ENCODE measurements around the gene LMX1A. TPM values are rescaled to one million over a fixed set of nuclear protein-coding genes. Genes with fewer than 3 reads are reported as not detected.

Gene LMX1A
- total RNA-seq, 2 donors from 2014 or later: 0.28 TPM; not detected in 1

DNA sequence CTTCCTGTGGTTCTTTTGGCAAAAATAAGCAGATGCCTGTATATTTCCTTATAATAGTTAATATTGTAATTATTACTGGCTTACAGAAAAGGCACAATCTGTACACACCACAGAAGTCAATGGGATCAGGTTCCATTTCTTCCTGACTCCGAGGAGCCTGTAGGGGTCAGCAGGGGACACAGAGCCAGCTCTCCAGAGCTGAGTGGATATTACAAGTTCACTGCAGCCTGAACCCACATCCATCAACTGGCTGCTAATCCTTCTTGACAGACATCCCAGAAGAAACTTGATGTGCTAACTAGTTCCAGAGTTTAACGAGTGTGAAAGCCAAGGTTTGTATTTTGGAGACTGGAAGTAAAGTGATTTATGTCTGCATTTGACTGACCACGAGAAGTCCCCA, 203.8 kb downstream of the LMX1A start:
- intact Hi-C loops (cut with DNase I): no loop called here
- 20% methylated on average over 3 of the region's 3 CpGs for WGBS
- no peak for DNase-seq (ENCODE audit: low spot score)

DNA sequence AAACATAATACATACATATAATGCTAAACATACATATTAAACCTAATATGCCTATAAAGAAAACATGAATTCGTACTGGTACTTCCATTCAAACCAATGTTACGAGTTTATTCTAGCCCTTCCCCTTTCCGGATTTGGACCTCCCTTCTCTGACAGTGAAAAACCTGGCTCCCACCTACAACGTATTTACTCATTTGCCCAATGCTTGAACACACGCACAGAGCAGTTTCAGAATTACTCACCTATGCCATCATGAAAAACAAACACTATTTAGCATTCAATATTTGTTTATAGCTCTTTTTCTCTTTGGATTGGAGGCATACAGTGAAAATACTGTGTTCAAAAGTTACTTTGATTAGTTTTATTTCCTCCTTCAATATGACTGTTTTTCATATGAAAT, 204.4 kb downstream of the LMX1A start:
- TF ChIP-seq POLR2AphosphoS5 (IDR thresholded peaks at IDR 0.05): no peak
- no peak for TF ChIP-seq POLR2A (IDR thresholded peaks at IDR 0.05)
- TF ChIP-seq, protein P1, sequence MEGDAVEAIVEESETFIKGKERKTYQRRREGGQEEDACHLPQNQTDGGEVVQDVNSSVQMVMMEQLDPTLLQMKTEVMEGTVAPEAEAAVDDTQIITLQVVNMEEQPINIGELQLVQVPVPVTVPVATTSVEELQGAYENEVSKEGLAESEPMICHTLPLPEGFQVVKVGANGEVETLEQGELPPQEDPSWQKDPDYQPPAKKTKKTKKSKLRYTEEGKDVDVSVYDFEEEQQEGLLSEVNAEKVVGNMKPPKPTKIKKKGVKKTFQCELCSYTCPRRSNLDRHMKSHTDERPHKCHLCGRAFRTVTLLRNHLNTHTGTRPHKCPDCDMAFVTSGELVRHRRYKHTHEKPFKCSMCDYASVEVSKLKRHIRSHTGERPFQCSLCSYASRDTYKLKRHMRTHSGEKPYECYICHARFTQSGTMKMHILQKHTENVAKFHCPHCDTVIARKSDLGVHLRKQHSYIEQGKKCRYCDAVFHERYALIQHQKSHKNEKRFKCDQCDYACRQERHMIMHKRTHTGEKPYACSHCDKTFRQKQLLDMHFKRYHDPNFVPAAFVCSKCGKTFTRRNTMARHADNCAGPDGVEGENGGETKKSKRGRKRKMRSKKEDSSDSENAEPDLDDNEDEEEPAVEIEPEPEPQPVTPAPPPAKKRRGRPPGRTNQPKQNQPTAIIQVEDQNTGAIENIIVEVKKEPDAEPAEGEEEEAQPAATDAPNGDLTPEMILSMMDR (IDR thresholded peaks at IDR 0.05): no peak
- H3K27me3 ChIP-seq (replicated peaks; ENCODE audit: insufficient read depth): no peaks in the 10 kb centered on the region
- DNase-seq (ENCODE audit: low spot score): no peak
- no peaks in the 10 kb centered on the region for H3K4me1 ChIP-seq (replicated peaks)
- H3K4me3 ChIP-seq: no peak overlapping the region
- no peaks in the 10 kb centered on the region for H3K36me3 ChIP-seq
- intact Hi-C loops (cut with DNase I): no loop called here
- 56% methylated on average over 5 of the region's 5 CpGs for WGBS
- no peak overlapping the region for H3K27ac ChIP-seq
- no peaks in the 10 kb centered on the region for H3K9me3 ChIP-seq

More for the DNA sequence above, 203.8 kb downstream of the LMX1A start:
- H3K4me3 ChIP-seq: no peak overlapping the region
- TF ChIP-seq POLR2AphosphoS5 (IDR thresholded peaks at IDR 0.05): no peak
- TF ChIP-seq, protein P1 (IDR thresholded peaks at IDR 0.05): peak in 2 of 4 experiments; percentile 4 to 9
- no peaks in the 10 kb centered on the region for H3K27me3 ChIP-seq (replicated peaks; ENCODE audit: insufficient read depth)
- no peaks in the 10 kb centered on the region for H3K9me3 ChIP-seq
- H3K36me3 ChIP-seq: no peaks in the 10 kb centered on the region
- H3K4me1 ChIP-seq (replicated peaks): no peaks in the 10 kb centered on the region
- H3K27ac ChIP-seq: no peak overlapping the region

Other genes with a start within 250 kb of the LMX1A start
- gene RXRG, start 88.4 kb upstream of the LMX1A start, total RNA-seq: 1 to 10 TPM in 1 of 2 donors, under 1 TPM in 1; 0.14 to 1.4 TPM
- gene LRRC52, start 187.3 kb upstream of the LMX1A start, total RNA-seq: not detected

All from prostate gland (tissue), 2 donors.